Activated B cell treated with CpG ODN at 0.5 μM for 24 hours (primary cell): Measurements from ENCODE around the gene PCDHGC5. TPM values are rescaled to one million over a fixed set of nuclear protein-coding genes. Genes with fewer than 3 reads are reported as not detected.
A peak's percentile ranks its signal among the peaks of the same experiment; 100 is the strongest.

ENCODE experiments used
- ATAC-seq: fragments of 200-7000 bp; cut with Tn5 transposase; one replicate; pipeline ENCODE4 v1.10.0; 2021; ENCODE audit warnings: low read depth, mild to moderate bottlenecking, moderate library complexity
- CTCF ChIA-PET: fragments of 350-600 bp; sonication (Branson Sonifier 250); formaldehyde crosslinking; loops from one replicate; lab custom pipeline; 2021; ENCODE audit warnings: antibody characterized with exemption; lab: Charles Lee
- POLR2A ChIA-PET: fragments of 350-600 bp; sonication (Branson Sonifier 250); formaldehyde crosslinking; loops from one replicate; lab custom pipeline; 2021; ENCODE audit warnings: antibody characterized with exemption; lab: Charles Lee
- DNase-seq: peaks from one replicate; pipeline ENCODE4 v3.0.0; 2022
- H3K27ac Mint-ChIP-seq: one replicate; pipeline ENCODE4 v1.8.0; 2020; ENCODE audit warnings: mixed read lengths
- H3K27me3 Mint-ChIP-seq: one replicate; pipeline ENCODE4 v1.8.0; 2021; ENCODE audit warnings: mixed read lengths
- H3K36me3 Mint-ChIP-seq: one replicate; pipeline ENCODE4 v1.8.0; 2021; ENCODE audit warnings: low read depth, mixed read lengths
- H3K4me1 Mint-ChIP-seq: one replicate; pipeline ENCODE4 v1.8.0; 2021; ENCODE audit warnings: mixed read lengths
- H3K4me3 Mint-ChIP-seq: one replicate; pipeline ENCODE4 v1.8.0; 2020; ENCODE audit warnings: mild to moderate bottlenecking, mixed read lengths
- H3K9me3 Mint-ChIP-seq: one replicate; pipeline ENCODE4 v1.8.0; 2020; ENCODE audit warnings: mixed read lengths
- intact Hi-C: fragments of 100-400 bp; cut with micrococcal nuclease; formaldehyde crosslinking; loops from one replicate; pipeline ENCODE4 v1.15.1; 2024
- total RNA-seq: library from RNA; stranded (reverse); gene quantifications from 2 replicates; pipeline ENCODE4 v1.2.3, GENCODE V29; 2022
- TF ChIP-seq, protein P1 (sequence below): fragments of 200-600 bp; IDR thresholded peaks from one replicate; pipeline ENCODE4 v1.8.0; 2022; ENCODE audit warnings: antibody characterized with exemption, mild to moderate bottlenecking

Gene PCDHGC5
- total RNA-seq, 1 donor from 2014 or later = 0.38 TPM

GRCh38 chr5:141489841-141490240, 960 bp downstream of the PCDHGC5 start:
- ATAC-seq = no peak
- TF ChIP-seq, protein P1, sequence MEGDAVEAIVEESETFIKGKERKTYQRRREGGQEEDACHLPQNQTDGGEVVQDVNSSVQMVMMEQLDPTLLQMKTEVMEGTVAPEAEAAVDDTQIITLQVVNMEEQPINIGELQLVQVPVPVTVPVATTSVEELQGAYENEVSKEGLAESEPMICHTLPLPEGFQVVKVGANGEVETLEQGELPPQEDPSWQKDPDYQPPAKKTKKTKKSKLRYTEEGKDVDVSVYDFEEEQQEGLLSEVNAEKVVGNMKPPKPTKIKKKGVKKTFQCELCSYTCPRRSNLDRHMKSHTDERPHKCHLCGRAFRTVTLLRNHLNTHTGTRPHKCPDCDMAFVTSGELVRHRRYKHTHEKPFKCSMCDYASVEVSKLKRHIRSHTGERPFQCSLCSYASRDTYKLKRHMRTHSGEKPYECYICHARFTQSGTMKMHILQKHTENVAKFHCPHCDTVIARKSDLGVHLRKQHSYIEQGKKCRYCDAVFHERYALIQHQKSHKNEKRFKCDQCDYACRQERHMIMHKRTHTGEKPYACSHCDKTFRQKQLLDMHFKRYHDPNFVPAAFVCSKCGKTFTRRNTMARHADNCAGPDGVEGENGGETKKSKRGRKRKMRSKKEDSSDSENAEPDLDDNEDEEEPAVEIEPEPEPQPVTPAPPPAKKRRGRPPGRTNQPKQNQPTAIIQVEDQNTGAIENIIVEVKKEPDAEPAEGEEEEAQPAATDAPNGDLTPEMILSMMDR = no peak
- DNase-seq = no peak
- Mint-ChIP-seq H3K27ac (no peak overlapping the region), H3K4me1 (peaks cover 24% of the 10 kb centered on the region), H3K27me3 (peaks cover 54% of the 10 kb centered on the region), H3K4me3 (no peak overlapping the region), H3K36me3 (no peaks in the 10 kb centered on the region), H3K9me3 (no peaks in the 10 kb centered on the region)
- CTCF ChIA-PET = interaction anchor here (1.2 kb wide), 1 partner anchor 60 kb away, joined by 3 read pairs; the partner anchor contains the start of gene PCDHGA12
- intact Hi-C loops = no loop called here
- POLR2A ChIA-PET = no interaction called here

DNA sequence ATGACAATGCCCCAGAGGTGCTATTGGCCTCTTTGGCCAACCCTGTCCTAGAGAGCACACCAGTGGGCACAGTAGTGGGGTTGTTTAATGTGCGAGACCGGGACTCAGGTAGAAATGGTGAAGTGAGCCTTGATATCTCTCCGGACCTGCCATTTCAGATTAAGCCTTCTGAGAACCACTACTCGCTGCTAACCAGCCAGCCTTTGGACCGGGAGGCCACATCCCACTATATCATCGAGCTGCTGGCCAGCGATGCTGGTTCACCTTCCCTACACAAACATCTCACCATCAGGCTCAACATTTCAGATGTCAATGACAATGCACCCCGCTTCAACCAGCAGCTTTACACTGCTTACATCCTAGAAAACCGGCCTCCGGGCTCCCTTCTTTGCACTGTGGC, 1.4 kb downstream of the PCDHGC5 start:
- CTCF ChIA-PET = no interaction called here
- no peak overlapping the region for H3K27ac Mint-ChIP-seq
- H3K27me3 Mint-ChIP-seq = peaks cover 50% of the 10 kb centered on the region
- no peak for DNase-seq
- H3K4me3 Mint-ChIP-seq = no peak overlapping the region
- ATAC-seq = no peak
- peaks cover 20% of the 10 kb centered on the region for H3K4me1 Mint-ChIP-seq
- POLR2A ChIA-PET = no interaction called here
- H3K36me3 Mint-ChIP-seq = no peaks in the 10 kb centered on the region
- no peaks in the 10 kb centered on the region for H3K9me3 Mint-ChIP-seq
- TF ChIP-seq, protein P1 = no peak
- intact Hi-C loops = no loop called here

- Mint-ChIP-seq H3K36me3 (no peaks in the 10 kb centered on the region), H3K27ac (no peak overlapping the region), H3K4me3 (no peak overlapping the region), H3K4me1 (peaks cover 18% of the 10 kb centered on the region), H3K27me3 (peaks cover 52% of the 10 kb centered on the region), H3K9me3 (no peaks in the 10 kb centered on the region)
- ChIA-PET CTCF (no interaction called here), POLR2A (interaction anchor here (1.4 kb wide), 1 partner anchor 20 kb away, joined by 4 read pairs; no protein-coding TSS in a partner anchor)
- intact Hi-C loops = no loop called here
- TF ChIP-seq, protein P1 = no peak
- DNase-seq (no peak), ATAC-seq (no peak)
These were observed 1.9 kb downstream of the PCDHGC5 start for GRCh38 chr5:141490771-141491170.

DNA sequence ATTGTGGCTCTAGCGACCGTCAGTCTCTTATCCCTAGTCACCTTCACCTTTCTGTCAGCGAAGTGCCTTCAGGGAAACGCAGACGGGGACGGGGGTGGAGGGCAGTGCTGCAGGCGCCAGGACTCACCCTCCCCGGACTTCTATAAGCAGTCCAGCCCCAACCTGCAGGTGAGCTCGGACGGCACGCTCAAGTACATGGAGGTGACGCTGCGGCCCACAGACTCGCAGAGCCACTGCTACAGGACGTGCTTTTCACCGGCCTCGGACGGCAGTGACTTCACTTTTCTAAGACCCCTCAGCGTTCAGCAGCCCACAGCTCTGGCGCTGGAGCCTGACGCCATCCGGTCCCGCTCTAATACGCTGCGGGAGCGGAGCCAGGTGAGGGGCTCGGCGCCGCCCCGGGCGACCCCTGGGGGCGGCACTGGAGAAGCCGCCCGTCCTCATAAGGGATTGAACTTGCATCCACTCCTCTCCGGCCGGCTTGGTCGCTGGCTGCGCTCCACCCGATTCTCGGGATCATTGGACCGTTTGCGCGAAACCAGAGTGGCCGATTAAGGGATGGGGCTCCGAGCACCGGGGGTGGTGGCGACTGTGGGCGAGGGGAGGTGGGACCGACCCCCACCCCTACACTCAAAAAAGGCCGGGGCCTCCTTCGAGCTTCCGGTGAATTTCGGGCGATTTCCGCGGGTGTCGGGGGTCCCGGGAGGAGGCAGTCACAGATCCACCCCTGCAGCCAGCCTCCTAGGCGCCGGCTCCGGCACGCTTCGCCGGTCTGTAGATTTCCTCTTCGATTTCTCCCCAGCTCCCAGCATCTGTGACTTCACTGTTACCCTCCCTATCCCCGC, 2.7 kb downstream of the PCDHGC5 start:
- intact Hi-C loops = loop anchor here (1.0 to 2.0 kb wide), 4 partner anchors 7 to 21 kb away; no protein-coding TSS in a partner anchor
- Mint-ChIP-seq H3K36me3 (no peaks in the 10 kb centered on the region), H3K27ac (no peak overlapping the region), H3K4me1 (peaks cover 18% of the 10 kb centered on the region), H3K4me3 (peak overlapping the region; percentile 81), H3K9me3 (no peaks in the 10 kb centered on the region), H3K27me3 (peaks cover 44% of the 10 kb centered on the region)
- CTCF ChIA-PET = interaction anchor here (0.6 kb wide), 1 partner anchor 42 kb away, joined by 4 read pairs; no protein-coding TSS in a partner anchor
- TF ChIP-seq, protein P1 = no peak
- ATAC-seq (peak; percentile 30), DNase-seq (no peak)
- POLR2A ChIA-PET = interaction anchor here (1.4 to 2.9 kb wide), 2 partner anchors 19 to 21 kb away, joined by 4 to 9 read pairs; no protein-coding TSS in a partner anchor
